OCI-LY3 (cell line): ENCODE results near the gene GPR107.

ENCODE experiments used
- CTCF ChIP-seq: fragments of 200-600, 300-600 bp; sonication (generic); IDR thresholded peaks from 2 replicates; pipeline ENCODE4 v1.5.1; 2014; ENCODE audit warnings: antibody characterized with exemption, low read length, low read depth
- EZH2phosphoT487 ChIP-seq: fragments of 200-600 bp; shearing (Covaris generic); IDR thresholded peaks from 2 replicates; pipeline ENCODE4 v1.6.1; 2018; ENCODE audit warnings: antibody characterized with exemption, mixed run types, low read depth

GRCh38 chr9:130129432-130130061 is 75.8 kb downstream of the GPR107 start:
- TF ChIP-seq CTCF (no peak), EZH2phosphoT487 (no peak)
